Tibial nerve (tissue), 3 donors: ENCODE measurements around the gene NHSL1.

Experiments
- POLR2A ChIP-seq, 2 donors: fragments of 450-650 bp; IDR thresholded peaks; one replicate each; pipeline ENCODE4 v1.6.1; 2017; ENCODE audit warnings: antibody characterized with exemption in 2 of 2, mild to moderate bottlenecking in 2 of 2, moderate library complexity in 2 of 2
- TF ChIP-seq, protein P1 (sequence below), 5 experiments: fragments of 200-600 bp in 3 of 5; fragments of 450-650 bp in 2 of 5; sonication (generic) in 3 of 5; IDR thresholded peaks; one replicate each; pipeline ENCODE4 v1.5.1; 2016 to 2019; ENCODE audit warnings: antibody characterized with exemption in 5 of 5, mild to moderate bottlenecking in 3 of 5, moderate library complexity in 2 of 5

DNA sequence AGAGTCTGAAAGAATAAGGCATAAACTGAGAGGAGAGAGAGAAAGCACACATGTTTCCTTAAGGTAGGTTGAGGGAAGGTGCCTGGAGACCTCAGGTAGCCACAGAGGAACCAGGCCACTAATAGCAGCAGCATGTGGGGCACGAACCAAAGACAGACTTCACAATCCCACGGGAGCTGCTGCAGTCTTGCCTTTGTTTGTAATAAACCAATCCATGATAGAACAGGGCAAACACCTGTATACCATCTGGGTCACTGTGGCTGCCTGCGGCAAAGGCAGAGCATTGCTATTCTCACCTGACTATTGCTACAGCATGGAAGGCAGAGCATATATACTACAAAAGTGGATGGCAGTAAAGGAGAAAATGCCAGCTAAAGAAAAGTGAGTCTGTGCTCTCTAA lies 59.0 kb downstream of the NHSL1 start:
- TF ChIP-seq, protein P1, sequence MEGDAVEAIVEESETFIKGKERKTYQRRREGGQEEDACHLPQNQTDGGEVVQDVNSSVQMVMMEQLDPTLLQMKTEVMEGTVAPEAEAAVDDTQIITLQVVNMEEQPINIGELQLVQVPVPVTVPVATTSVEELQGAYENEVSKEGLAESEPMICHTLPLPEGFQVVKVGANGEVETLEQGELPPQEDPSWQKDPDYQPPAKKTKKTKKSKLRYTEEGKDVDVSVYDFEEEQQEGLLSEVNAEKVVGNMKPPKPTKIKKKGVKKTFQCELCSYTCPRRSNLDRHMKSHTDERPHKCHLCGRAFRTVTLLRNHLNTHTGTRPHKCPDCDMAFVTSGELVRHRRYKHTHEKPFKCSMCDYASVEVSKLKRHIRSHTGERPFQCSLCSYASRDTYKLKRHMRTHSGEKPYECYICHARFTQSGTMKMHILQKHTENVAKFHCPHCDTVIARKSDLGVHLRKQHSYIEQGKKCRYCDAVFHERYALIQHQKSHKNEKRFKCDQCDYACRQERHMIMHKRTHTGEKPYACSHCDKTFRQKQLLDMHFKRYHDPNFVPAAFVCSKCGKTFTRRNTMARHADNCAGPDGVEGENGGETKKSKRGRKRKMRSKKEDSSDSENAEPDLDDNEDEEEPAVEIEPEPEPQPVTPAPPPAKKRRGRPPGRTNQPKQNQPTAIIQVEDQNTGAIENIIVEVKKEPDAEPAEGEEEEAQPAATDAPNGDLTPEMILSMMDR (IDR thresholded peaks at IDR 0.05): no peak
- no peak for TF ChIP-seq POLR2A (IDR thresholded peaks at IDR 0.05)
